H9 (cell line): ENCODE results near the gene GVQW3. TPM values are rescaled to one million over a fixed set of nuclear protein-coding genes. Genes with fewer than 3 reads are reported as not detected.

ENCODE experiments used
- DNase-seq: peaks from one replicate; pipeline ENCODE4 v3.0.0-alpha.2; 2017
- H2AFZ ChIP-seq: one replicate; pipeline ENCODE4 v1.6.1; 2013; ENCODE audit warnings: mild to moderate bottlenecking, low read length, control low read depth, moderate library complexity
- H2AK5ac ChIP-seq: 2 replicates; pipeline ENCODE4 v1.6.1; 2013; ENCODE audit warnings: low read length, control low read depth, mixed read lengths; ENCODE audit not compliant: insufficient read length
- H2BK120ac ChIP-seq: one replicate; pipeline ENCODE4 v1.6.1; 2013; ENCODE audit warnings: low read depth, mild to moderate bottlenecking, low read length, control low read depth, inconsistent platforms; ENCODE audit not compliant: poor library complexity, severe bottlenecking
- H2BK12ac ChIP-seq: 2 replicates; pipeline ENCODE4 v1.6.1; 2013; ENCODE audit warnings: low read length, control low read depth, mixed read lengths, low read depth; ENCODE audit not compliant: insufficient read length
- H2BK15ac ChIP-seq: 2 replicates; pipeline ENCODE4 v1.6.1; 2013; ENCODE audit warnings: low read depth, low read length, control low read depth
- H2BK20ac ChIP-seq: one replicate; pipeline ENCODE4 v1.6.1; 2013; ENCODE audit warnings: low read depth, mild to moderate bottlenecking, low read length, control low read depth, inconsistent platforms; ENCODE audit not compliant: poor library complexity, severe bottlenecking
- H2BK5ac ChIP-seq: 2 replicates; pipeline ENCODE4 v1.6.1; 2013; ENCODE audit warnings: low read length, control low read depth, mixed read lengths; ENCODE audit not compliant: insufficient read length
- H3K14ac ChIP-seq: 2 replicates; pipeline ENCODE4 v1.6.1; 2013; ENCODE audit warnings: low read length, control low read depth; ENCODE audit not compliant: insufficient read depth
- H3K18ac ChIP-seq: 2 replicates; pipeline ENCODE4 v1.6.1; 2013; ENCODE audit warnings: low read depth, mild to moderate bottlenecking, mixed read lengths, low read length, control low read depth; ENCODE audit not compliant: insufficient read length
- H3K23ac ChIP-seq: 2 replicates; pipeline ENCODE4 v1.6.1; 2013; ENCODE audit warnings: low read length, control low read depth, mixed read lengths, low read depth; ENCODE audit not compliant: insufficient read length
- H3K23me2 ChIP-seq: 2 replicates; pipeline ENCODE4 v1.6.1; 2013; ENCODE audit warnings: low read depth, mild to moderate bottlenecking, mixed read lengths, low read length, control low read depth; ENCODE audit not compliant: insufficient read length, poor library complexity, severe bottlenecking
- H3K27ac ChIP-seq: 2 replicates; pipeline ENCODE4 v1.5.1; 2013; ENCODE audit warnings: low read length, control low read depth, mixed read lengths, low read depth; ENCODE audit not compliant: insufficient read length
- H3K27me3 ChIP-seq: 2 replicates; pipeline ENCODE4 v1.6.1; 2013; ENCODE audit warnings: low read length, control low read depth, inconsistent platforms; ENCODE audit not compliant: insufficient read depth
- H3K4ac ChIP-seq: 2 replicates; pipeline ENCODE4 v1.6.1; 2013; ENCODE audit warnings: low read depth, mild to moderate bottlenecking, control low read depth, inconsistent platforms, low read length, moderate library complexity
- H3K4me1 ChIP-seq: 2 replicates; pipeline ENCODE4 v1.6.1; 2013; ENCODE audit warnings: low read length, control low read depth, inconsistent platforms; ENCODE audit not compliant: insufficient read depth
- H3K4me2 ChIP-seq: 2 replicates; pipeline ENCODE4 v1.6.1; 2013; ENCODE audit warnings: low read length, control low read depth, mixed read lengths; ENCODE audit not compliant: insufficient read length, insufficient read depth
- H3K56ac ChIP-seq: 2 replicates; pipeline ENCODE4 v1.6.1; 2013; ENCODE audit warnings: low read depth, mild to moderate bottlenecking, mixed read lengths, low read length, control low read depth; ENCODE audit not compliant: insufficient read length
- H3K79me1 ChIP-seq: 2 replicates; pipeline ENCODE4 v1.6.1; 2013; ENCODE audit warnings: low read depth, mild to moderate bottlenecking, moderate library complexity, low read length, control low read depth, inconsistent platforms; ENCODE audit not compliant: insufficient read depth, poor library complexity, severe bottlenecking
- H3K79me2 ChIP-seq: 2 replicates; pipeline ENCODE4 v1.6.1; 2013; ENCODE audit warnings: low read length, control low read depth, inconsistent platforms; ENCODE audit not compliant: insufficient read depth
- H3K9ac ChIP-seq: 2 replicates; pipeline ENCODE4 v1.6.1; 2013; ENCODE audit warnings: low read length, control low read depth, mixed read lengths; ENCODE audit not compliant: insufficient read length; ENCODE audit errors: extremely low read depth
- H3K9me3 ChIP-seq: one replicate; pipeline ENCODE4 v1.6.1; 2013; ENCODE audit warnings: low read depth, low read length, inconsistent platforms; ENCODE audit not compliant: control insufficient read depth
- H3T11ph ChIP-seq: one replicate; pipeline ENCODE4 v1.6.1; 2013; ENCODE audit warnings: mild to moderate bottlenecking, low read length, control low read depth, inconsistent platforms
- H4K20me1 ChIP-seq: one replicate; pipeline ENCODE4 v1.6.1; 2013; ENCODE audit not compliant: control insufficient read depth, insufficient read length, insufficient read depth
- H4K5ac ChIP-seq: 2 replicates; pipeline ENCODE4 v1.6.1; 2013; ENCODE audit warnings: low read depth, mild to moderate bottlenecking, mixed read lengths, low read length, control low read depth; ENCODE audit not compliant: insufficient read length
- H4K8ac ChIP-seq: replicated peaks from 2 replicates; pipeline ENCODE4 v1.6.1; 2013; ENCODE audit warnings: low read length, control low read depth, mixed read lengths, low read depth; ENCODE audit not compliant: insufficient read length
- H4K91ac ChIP-seq: 2 replicates; pipeline ENCODE4 v1.6.1; 2013; ENCODE audit warnings: low read depth, mild to moderate bottlenecking, moderate library complexity, mixed read lengths, low read length, control low read depth; ENCODE audit not compliant: insufficient read length
- H3K27ac Mint-ChIP-seq, 3 experiments: 2 replicates in 2 of 3; 3 replicates in 1 of 3; pipeline ENCODE4 v1.8.0; 2020 to 2021; ENCODE audit warnings: mixed read lengths in 3 of 3, mild to moderate bottlenecking in 1 of 3, moderate library complexity in 1 of 3
- H3K27me3 Mint-ChIP-seq: 2 replicates; pipeline ENCODE4 v1.8.0; 2021; ENCODE audit warnings: low read depth, mild to moderate bottlenecking, moderate library complexity, mixed read lengths
- H3K36me3 Mint-ChIP-seq, 3 experiments: 2 replicates in 2 of 3; 3 replicates in 1 of 3; pipeline ENCODE4 v1.8.0; 2020 to 2021; ENCODE audit warnings: low read depth in 3 of 3, mixed read lengths in 3 of 3; ENCODE audit not compliant: insufficient read depth in 1 of 3
- H3K4me1 Mint-ChIP-seq, 2 experiments: 2 replicates each; pipeline ENCODE4 v1.8.0; 2020; ENCODE audit warnings: mixed read lengths in 2 of 2
- H3K4me3 Mint-ChIP-seq, 2 experiments: 2 replicates in 1 of 2; 3 replicates in 1 of 2; pipeline ENCODE4 v1.8.0; 2020 to 2021; ENCODE audit warnings: mild to moderate bottlenecking in 2 of 2, mixed read lengths in 2 of 2, moderate library complexity in 1 of 2
- H3K9me3 Mint-ChIP-seq, 2 experiments: 2 replicates in 1 of 2; 3 replicates in 1 of 2; pipeline ENCODE4 v1.8.0; 2020; ENCODE audit warnings: mild to moderate bottlenecking in 2 of 2, mixed read lengths in 2 of 2, moderate library complexity in 1 of 2
- WGBS: extraction: QIAGEN DNeasy Blood & Tissue Kit; methylation state at CpG from one replicate; pipeline ENCODE4 v1.1.7; 2013; ENCODE audit warnings: missing lambda C conversion rate, low lambda C conversion rate, mixed read lengths; ENCODE audit not compliant: insufficient read length; ENCODE audit errors: extremely low coverage; 5-methylcytosine and 5-hydroxymethylcytosine counted together
- total RNA-seq: library from RNA; stranded (reverse); gene quantifications from 2 replicates; pipeline ENCODE4 v1.2.1, GENCODE V29; 2021
- TF ChIP-seq, protein P1 (sequence below): fragments of 200-600 bp; sonication (generic); conservative IDR thresholded peaks from 3 replicates; pipeline ENCODE4 v1.8.0; 2021; ENCODE audit warnings: antibody characterized with exemption, mild to moderate bottlenecking

GVQW3 gene
- total RNA-seq, 1 experiment from 2014 or later: 4.5 TPM

DNA sequence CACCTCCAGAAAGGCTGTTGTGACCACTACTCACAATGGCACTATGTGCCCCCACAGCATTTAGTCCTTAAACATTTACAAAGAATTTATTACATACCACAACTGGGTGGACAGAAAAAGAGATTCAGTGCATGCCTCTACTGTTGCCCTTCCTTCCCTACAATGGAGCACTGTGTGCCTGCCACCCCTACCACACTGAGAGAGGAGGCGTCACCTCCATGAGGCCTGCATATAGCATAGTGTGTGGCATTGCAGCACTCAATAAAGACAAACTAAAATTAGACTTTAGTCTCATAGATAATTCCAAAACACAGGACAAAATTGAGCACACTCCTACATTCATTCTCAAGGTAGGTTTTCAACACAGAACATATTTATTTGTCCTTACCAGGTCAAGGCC, 26.0 kb upstream of the GVQW3 start:
- TF ChIP-seq, protein P1, sequence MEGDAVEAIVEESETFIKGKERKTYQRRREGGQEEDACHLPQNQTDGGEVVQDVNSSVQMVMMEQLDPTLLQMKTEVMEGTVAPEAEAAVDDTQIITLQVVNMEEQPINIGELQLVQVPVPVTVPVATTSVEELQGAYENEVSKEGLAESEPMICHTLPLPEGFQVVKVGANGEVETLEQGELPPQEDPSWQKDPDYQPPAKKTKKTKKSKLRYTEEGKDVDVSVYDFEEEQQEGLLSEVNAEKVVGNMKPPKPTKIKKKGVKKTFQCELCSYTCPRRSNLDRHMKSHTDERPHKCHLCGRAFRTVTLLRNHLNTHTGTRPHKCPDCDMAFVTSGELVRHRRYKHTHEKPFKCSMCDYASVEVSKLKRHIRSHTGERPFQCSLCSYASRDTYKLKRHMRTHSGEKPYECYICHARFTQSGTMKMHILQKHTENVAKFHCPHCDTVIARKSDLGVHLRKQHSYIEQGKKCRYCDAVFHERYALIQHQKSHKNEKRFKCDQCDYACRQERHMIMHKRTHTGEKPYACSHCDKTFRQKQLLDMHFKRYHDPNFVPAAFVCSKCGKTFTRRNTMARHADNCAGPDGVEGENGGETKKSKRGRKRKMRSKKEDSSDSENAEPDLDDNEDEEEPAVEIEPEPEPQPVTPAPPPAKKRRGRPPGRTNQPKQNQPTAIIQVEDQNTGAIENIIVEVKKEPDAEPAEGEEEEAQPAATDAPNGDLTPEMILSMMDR: no peak
- H3K14ac ChIP-seq: no peak overlapping the region
- Mint-ChIP-seq H3K4me1 (peaks cover 2 to 4% of the 10 kb centered on the region in 2 experiments; a peak in 2 of 4 replicates), H3K27ac (no peak overlapping the region), H3K4me3 (no peak overlapping the region), H3K36me3 (peaks cover 34 to 54% (median 51%) of the 10 kb centered on the region in 3 experiments), H3K27me3 (no peaks in the 10 kb centered on the region), H3K9me3 (peaks cover 3 to 7% of the 10 kb centered on the region in 2 experiments; a peak in 3 of 5 replicates)
- H3T11ph ChIP-seq: no peak overlapping the region
- H2BK120ac ChIP-seq: no peak overlapping the region
- H2BK12ac ChIP-seq: no peak overlapping the region
- H4K20me1 ChIP-seq: no peaks in the 10 kb centered on the region
- H3K4ac ChIP-seq: no peak overlapping the region
- H3K9me3 ChIP-seq: no peaks in the 10 kb centered on the region
- no peak overlapping the region for H4K91ac ChIP-seq
- H3K23me2 ChIP-seq: no peaks in the 10 kb centered on the region
- H3K9ac ChIP-seq: no peak overlapping the region
- H3K27ac ChIP-seq: no peak overlapping the region
- H3K56ac ChIP-seq: no peak overlapping the region
- H3K79me1 ChIP-seq: no peaks in the 10 kb centered on the region
- no peak overlapping the region for H4K5ac ChIP-seq
- H3K79me2 ChIP-seq: no peaks in the 10 kb centered on the region
- no peak overlapping the region for H4K8ac ChIP-seq
- no peak overlapping the region for H3K4me2 ChIP-seq
- no peak overlapping the region for H2BK20ac ChIP-seq
- no peak overlapping the region for H2AK5ac ChIP-seq
- no peak overlapping the region for H2AFZ ChIP-seq
- H3K23ac ChIP-seq: no peak overlapping the region
- H3K4me1 ChIP-seq: no peaks in the 10 kb centered on the region
- H3K27me3 ChIP-seq: no peaks in the 10 kb centered on the region
- no peak overlapping the region for H2BK5ac ChIP-seq
- H3K18ac ChIP-seq: no peak overlapping the region
- DNase-seq: no peak
- WGBS: no CpG with 5 or more reads among the region's 1 CpG
- H2BK15ac ChIP-seq: no peak overlapping the region
